Raji (cell line): ENCODE results near the gene TMEM170A.

ENCODE experiments used
- POLR2A ChIP-seq: IDR thresholded peaks from 2 replicates; pipeline ENCODE4 v1.6.1; 2011; ENCODE audit warnings: low read depth, low read length, control low read depth; ENCODE audit not compliant: insufficient read depth

TMEM170A gene

GRCh38 chr16:75462806-75463205 is 1.7 kb downstream of the TMEM170A start:
- TF ChIP-seq POLR2A: no peak

- no peak for TF ChIP-seq POLR2A
Observed at GRCh38 chr16:75461575-75461974, 2.9 kb downstream of the TMEM170A start.

- no peak for TF ChIP-seq POLR2A
Observed at GRCh38 chr16:75460446-75460845, 4.0 kb downstream of the TMEM170A start.

GRCh38 chr16:75459691-75460090 is 4.8 kb downstream of the TMEM170A start:
- no peak for TF ChIP-seq POLR2A

DNA sequence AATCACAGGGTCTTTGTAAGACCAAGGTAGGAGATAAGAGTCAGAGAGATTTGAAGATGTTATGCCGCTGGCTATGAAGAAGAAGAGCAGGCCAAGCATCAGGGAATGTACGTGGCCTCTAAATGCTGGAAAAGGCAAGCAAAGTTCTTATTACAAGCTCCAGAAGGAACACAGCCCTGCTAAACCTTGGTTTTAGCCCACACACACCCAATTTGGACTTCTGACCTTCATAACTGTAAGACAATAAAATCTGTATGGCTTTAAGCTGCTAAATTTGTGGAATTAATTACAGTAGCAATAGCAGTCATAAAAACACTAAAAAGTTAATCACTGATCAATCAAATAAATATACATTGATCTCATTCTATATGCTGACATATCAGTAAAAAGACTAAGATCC is 6.0 kb downstream of the TMEM170A start:
- no peak for TF ChIP-seq POLR2A

- no peak for TF ChIP-seq POLR2A
Observed at GRCh38 chr16:75458029-75458428, 6.5 kb downstream of the TMEM170A start.

DNA sequence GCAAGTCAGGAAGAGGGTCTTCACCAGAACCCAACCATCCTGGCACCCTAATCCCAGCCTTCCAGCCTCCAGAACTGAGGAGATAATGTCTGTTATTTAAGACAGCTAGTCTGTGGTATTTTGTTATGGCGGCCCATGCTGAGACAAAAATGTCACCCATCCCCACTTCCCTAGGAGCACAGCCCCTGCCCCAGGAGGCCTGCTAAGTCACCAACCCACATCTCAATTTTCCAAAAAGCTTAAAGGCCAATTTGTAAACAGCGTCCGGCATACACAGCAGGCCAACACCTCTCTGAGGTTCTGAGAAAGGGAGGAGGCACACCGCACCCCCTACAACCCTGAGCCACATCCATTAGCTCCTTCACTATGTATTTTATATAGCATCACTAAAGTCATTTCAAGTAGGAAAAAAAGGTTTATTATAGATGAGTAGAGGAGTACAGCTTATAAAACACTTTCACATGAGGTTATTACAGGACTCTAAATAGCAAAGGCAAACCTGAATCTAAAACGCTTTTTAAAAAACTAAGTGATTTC is 6.9 kb downstream of the TMEM170A start:
- no peak for TF ChIP-seq POLR2A

DNA sequence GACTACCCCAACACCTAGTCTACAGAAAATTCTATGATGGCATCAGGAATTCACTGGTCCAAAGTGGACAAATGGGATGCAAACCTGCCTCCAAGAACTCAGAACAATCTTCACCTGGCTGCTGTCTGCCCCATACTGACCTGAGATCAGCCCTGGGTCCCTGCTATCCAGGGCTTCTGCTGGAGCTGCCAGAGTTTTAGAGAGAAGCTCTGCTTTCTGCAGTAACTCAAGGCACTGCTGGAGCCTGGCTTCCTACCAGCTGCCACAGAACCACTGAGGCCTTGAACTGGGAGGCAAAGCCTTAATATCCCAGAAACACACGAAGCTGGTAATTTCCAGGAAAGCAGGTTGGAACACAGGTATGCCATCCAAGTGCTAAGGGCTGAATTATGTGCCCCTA is 7.5 kb downstream of the TMEM170A start:
- no peak for TF ChIP-seq POLR2A

GRCh38 chr16:75455677-75456076 is 8.8 kb downstream of the TMEM170A start:
- no peak for TF ChIP-seq POLR2A

DNA sequence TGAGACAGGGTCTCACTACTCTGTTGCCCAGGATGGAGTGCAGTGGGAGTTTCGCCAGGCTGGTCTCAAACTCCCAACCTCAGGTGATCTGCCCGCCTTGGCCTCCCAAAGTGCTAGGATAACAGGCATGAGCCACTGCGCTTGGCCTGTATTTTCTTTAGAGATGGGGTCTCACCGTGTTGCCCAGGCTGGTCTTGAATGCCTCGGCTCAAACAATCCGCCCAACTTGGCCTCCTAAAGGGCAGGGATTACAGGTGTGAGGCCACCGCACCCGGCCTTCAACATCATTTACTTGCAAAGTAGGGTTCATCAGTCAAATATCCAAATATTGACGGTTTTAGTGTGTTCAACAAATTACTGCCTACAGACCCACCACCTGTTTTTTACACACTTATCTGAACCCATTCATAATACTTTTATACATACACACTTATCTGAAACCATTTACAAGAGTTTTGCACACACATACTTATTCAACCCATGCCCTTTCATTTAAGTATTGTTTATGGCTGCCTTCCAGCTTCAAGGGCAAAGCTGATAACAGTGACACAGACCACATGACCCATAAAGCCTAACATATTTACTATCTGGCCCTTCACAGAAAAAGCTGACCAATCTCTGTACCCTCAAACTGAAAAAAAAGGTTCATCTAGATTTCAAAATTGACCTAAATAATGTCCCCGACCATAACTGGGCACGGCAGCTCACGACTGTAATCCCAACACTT is 11.9 kb downstream of the TMEM170A start:
- no peak for TF ChIP-seq POLR2A

DNA sequence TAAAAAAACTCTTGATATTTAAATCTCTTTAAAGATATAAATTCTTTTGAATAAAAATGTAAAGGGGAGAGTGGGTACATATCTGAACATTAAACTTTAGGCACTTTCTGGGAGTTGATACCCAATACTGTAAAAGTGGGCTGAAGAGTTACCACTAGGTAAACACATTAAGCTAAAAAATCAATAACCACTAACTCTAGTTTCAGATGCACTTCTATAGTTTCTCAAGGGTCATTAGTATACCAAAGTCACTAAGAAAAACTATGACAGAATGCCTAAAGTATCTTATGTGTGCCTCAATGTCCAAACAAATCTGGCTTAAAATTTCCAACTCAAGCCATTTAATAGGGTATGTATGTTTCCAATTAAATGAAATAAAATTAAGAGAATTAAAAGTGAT is 18.1 kb downstream of the TMEM170A start:
- TF ChIP-seq POLR2A: no peak

DNA sequence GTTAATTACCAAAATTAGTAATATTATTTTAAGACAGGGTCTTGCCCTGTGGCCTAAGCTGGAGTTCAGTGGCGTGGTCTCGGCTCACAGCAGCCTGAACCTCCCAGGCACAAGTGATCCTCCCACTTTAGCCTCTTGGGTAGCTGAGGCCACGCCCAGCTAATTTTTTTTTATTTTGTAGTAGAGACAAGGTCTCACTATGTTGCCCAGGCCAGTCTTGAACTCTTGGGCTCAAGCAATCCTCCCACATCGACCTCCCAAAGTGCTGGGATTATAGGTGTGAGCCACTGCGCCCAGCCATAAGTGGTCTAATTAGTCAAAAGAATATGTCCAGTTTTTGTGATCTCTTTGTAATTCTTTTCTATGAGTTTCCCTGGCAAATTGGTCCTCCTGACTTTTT is 19.2 kb downstream of the TMEM170A start:
- no peak for TF ChIP-seq POLR2A

DNA sequence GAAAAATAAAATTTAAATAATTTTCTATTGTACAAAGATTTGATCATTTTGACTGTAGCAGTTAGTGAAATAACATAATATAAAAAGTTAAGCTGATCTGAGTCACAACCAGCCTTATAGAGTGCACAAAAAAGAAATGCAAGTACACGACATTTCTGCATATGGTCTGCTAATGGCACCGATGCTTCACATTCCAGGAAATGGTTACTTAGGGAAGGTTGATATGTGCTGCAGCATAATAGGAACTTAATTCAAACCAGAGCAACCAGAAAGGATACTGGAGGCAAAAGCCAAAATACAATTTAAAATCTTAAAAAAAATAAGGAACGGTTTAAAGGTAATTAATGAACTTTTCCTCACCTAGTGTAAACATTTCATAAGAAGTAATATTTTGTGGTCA is 21.2 kb downstream of the TMEM170A start:
- no peak for TF ChIP-seq POLR2A

DNA sequence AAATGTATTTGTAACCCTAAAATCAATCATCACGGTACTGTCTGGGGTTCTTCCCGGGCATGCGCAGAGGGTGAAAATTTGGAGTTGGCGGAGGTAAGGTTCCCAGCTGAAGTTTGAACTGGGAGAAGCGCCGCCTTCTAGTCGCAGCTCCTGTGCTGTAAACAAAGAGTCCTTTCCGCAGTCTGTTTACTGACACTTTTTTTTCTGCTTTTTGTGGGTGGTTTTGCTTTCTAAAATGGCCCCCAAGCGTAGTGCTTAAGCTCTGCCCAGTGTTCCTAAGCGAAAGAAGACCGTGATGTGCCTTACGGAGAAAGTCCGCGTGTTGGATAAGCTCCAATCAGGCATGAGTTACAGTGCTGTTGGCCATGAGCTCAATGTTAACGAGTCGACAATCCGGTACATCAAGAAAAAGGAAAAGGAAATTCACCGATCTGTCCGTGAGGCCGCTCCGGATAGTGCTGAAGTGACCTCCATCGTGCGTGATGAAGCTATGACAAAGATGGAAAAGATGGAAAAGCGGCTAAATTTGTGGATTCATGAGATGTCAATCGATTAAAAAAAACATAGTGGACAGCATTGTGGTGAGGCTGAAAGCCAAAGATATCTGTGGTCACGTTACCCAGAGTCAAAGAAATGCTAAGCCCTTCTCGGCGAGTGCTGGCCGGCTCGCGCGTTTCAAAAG is 30.6 kb downstream of the TMEM170A start:
- TF ChIP-seq POLR2A: no peak

DNA sequence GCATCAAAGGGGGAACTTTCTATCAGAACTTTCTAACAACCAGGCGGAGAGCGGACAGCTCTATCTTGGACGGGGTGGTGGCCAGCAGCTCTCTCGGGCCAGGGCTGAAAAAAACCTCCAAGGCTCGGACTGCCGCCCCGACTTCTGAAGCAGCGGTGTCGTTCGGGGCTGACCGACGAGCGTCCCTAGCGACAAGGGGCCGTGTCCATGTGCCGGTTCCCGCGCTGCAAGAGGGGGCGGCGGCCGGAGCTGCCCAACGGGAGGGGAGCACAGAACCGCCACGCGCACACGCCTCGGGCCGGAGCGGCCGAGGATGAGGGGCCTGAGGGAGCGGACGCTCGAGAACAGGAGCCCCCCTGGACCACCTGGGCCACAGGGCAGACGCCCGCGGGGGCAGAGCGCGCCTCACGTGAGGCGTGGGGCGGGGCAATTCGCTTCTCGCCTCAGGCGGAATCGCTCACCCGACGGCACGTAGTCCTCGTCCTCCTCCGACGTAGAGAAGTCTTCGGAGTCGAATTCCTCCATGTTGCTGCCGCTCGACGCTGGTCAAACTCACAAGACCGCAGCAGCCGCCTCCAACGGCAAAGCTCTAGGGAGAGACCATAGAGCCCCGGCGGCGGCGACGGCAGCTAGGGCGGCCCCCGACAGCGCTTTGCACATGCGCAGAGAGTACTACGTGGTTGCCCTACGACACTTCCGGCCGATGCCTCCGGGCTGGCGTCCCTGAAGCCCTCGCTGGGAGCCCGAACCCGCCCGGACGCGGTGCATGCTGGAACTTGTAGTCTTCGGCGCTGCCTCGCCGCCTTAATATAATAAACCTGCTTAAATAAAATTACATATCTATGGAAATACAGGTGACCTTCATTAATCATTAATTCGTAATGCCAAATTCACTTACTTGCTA is 31.4 kb downstream of the TMEM170A start, which contains the start of gene CFDP1:
Gene CFDP1 (minus strand): TSS at position 676 of the 904 bp plus-strand sequence. CDS start 151 bp downstream, at position 525.
- TF ChIP-seq POLR2A: peak; percentile 85
